ENCODE data around the gene LETMD1.
A peak's percentile ranks its signal among the peaks of the same experiment; 100 is the strongest.

Gene LETMD1

DNA sequence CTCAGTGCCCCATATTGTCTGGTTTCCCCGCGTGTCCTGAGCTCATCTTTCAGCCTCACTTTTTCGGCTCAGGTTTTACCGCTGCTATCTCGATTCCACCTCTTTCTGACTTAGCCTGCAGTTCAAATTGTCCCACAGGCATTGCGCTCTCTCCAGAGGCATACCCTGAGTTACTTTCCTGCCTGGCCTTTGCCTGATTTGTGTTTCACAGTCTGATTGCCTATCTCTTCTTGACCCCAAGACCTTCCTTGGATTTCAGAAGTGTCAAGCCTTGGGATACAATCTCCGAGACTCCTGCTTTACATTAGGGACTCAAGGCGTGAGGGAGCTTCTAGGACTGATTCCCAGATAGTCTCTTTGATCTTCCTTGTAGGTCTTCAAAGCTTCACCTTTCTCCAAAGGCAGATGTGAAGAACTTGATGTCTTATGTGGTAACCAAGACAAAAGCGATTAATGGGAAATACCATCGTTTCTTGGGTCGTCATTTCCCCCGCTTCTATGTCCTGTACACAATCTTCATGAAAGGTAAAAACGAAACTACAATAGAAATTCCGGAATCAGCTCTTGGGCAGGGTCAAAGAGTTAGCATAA, 629 bp downstream of the LETMD1 start:
- H3K4me3 ChIP-seq = peak overlapping the region; percentile 74
- peaks cover 21% of the 10 kb centered on the region for H3K4me1 ChIP-seq
- peak overlapping the region; percentile 89 for H3K27ac ChIP-seq
- peaks cover 31% of the 10 kb centered on the region for H3K36me3 ChIP-seq
- H3K9me3 ChIP-seq = no peaks in the 10 kb centered on the region
- H3K9ac ChIP-seq = peak overlapping the region; percentile 87
- no peaks in the 10 kb centered on the region for H4K20me1 ChIP-seq
- TF ChIP-seq Cebpa-rat (IDR thresholded peaks at IDR 0.05) = no peak
- H3K4me2 ChIP-seq = peak overlapping the region; percentile 91
- no peaks in the 10 kb centered on the region for H3K27me3 ChIP-seq

DNA sequence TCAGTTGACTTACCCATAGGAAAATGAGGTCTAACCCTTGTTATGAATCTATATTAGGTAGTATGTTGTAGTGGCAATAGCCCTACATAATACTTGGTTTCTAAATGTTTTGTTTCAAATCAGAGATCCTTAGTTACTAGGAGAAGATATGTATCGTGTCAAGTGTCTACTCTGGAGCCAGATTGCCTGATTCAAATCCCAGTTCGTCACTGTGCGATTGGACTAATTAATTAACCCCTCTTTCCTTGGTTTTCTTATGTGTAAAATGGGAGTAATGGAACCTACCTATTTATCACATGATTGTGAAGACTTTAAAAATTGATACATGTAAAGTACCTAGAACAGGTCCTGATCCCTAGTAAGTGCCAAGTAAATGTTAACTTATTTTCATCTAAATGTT, 1.4 kb downstream of the LETMD1 start:
- H4K20me1 ChIP-seq = no peaks in the 10 kb centered on the region
- H3K4me2 ChIP-seq = peak overlapping the region; percentile 91
- peak overlapping the region; percentile 74 for H3K4me3 ChIP-seq
- no peaks in the 10 kb centered on the region for H3K9me3 ChIP-seq
- H3K27me3 ChIP-seq = no peaks in the 10 kb centered on the region
- no peak overlapping the region for H3K9ac ChIP-seq
- H3K27ac ChIP-seq = no peak overlapping the region
- peaks cover 21% of the 10 kb centered on the region for H3K4me1 ChIP-seq
- no peak for TF ChIP-seq Cebpa-rat (IDR thresholded peaks at IDR 0.05)
- peaks cover 38% of the 10 kb centered on the region for H3K36me3 ChIP-seq

DNA sequence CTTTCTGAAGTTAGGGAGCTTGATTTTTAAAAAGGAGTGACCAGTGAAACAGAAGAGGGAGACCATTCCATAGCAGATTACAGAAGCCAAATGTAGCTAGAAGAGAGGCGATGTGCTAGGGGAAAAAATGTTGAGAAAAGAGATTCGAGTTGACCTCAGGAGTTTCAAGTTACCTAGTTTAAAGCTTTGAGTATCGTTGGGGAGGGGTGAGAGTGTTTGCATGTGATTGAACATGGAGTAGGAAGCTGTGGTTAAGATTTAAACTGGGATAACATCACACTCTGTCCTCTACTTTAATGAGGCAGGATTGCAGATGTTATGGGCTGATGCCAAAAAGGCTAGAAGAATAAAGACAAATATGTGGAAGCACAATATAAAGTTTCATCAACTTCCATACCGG, 3.7 kb downstream of the LETMD1 start:
- Histone ChIP-seq H3K9ac (no peak overlapping the region), H3K36me3 (peaks cover 60% of the 10 kb centered on the region), H3K27me3 (no peaks in the 10 kb centered on the region), H3K4me3 (no peak overlapping the region), H3K4me2 (no peak overlapping the region), H3K27ac (no peak overlapping the region), H3K4me1 (peaks cover 21% of the 10 kb centered on the region), H4K20me1 (no peaks in the 10 kb centered on the region), H3K9me3 (no peaks in the 10 kb centered on the region)
- no peak for TF ChIP-seq Cebpa-rat (IDR thresholded peaks at IDR 0.05)

DNA sequence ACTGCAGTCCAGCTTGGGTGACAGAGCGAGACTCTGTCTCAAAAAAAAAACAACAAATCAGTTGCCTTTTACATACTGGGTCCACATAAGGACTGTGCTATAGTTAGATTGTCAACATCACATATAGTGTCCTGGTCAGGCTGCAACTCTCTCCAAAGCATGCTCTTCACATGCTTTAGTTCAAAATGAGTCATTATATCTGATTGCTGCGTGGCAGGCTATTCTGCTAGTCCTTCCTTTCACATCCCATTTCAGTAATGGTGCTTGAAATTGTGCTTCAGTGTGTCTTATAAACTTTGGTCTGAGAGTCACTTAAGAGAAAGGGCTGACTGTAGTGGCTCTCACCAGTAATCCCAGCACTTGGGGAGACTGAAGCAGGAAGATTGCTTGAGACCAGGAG, 6.9 kb downstream of the LETMD1 start:
- no peak overlapping the region for H3K4me3 ChIP-seq
- no peaks in the 10 kb centered on the region for H3K4me1 ChIP-seq
- H3K4me2 ChIP-seq = no peak overlapping the region
- no peaks in the 10 kb centered on the region for H4K20me1 ChIP-seq
- peaks cover 93% of the 10 kb centered on the region for H3K36me3 ChIP-seq
- TF ChIP-seq Cebpa-rat (IDR thresholded peaks at IDR 0.05) = no peak
- H3K27me3 ChIP-seq = no peaks in the 10 kb centered on the region
- no peaks in the 10 kb centered on the region for H3K9me3 ChIP-seq
- H3K9ac ChIP-seq = no peak overlapping the region
- no peak overlapping the region for H3K27ac ChIP-seq

DNA sequence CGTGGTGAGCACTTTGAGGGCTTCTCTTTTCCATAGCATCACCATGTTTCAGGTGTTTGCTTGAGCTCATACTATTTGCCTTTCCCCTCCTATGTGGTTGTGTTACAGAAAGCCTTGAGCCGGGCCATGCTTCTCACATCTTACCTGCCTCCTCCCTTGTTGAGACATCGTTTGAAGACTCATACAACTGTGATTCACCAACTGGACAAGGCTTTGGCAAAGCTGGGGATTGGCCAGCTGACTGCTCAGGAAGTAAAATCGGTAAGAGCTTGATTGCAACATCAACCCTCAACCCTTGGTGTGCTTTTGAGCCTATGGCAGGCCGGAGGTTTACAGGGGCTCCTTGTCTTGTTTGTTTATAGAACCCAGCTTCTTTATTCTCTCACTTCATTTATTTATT, 8.1 kb downstream of the LETMD1 start:
- Histone ChIP-seq H4K20me1 (no peaks in the 10 kb centered on the region), H3K36me3 (peaks cover 99% of the 10 kb centered on the region), H3K27me3 (no peaks in the 10 kb centered on the region), H3K4me3 (no peak overlapping the region), H3K4me1 (no peaks in the 10 kb centered on the region), H3K9me3 (no peaks in the 10 kb centered on the region), H3K4me2 (no peak overlapping the region), H3K9ac (no peak overlapping the region), H3K27ac (no peak overlapping the region)
- peak; percentile 29; the same call in 1 of the 2 replicates for TF ChIP-seq Cebpa-rat (IDR thresholded peaks at IDR 0.05)

DNA sequence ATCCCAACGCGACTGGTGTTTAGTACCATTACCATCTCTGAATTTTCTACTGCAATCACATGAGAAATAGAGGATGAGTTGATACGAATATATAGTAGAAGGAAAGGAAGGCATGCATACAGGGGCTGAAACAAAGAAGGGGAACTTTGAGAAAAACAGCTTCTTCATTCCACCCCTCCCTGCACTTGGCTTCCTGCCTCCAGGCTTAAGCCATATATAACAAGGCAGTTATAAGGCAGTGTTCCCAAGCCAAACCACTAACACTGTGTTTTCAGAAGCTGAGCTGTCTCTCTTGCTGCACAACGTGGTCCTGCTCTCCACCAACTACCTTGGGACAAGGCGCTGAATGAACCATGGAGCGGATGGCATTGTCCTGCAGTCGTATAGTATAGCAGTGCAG, 11.0 kb downstream of the LETMD1 start:
- peaks cover 15% of the 10 kb centered on the region for H4K20me1 ChIP-seq
- no peak overlapping the region for H3K27ac ChIP-seq
- no peak overlapping the region for H3K4me2 ChIP-seq
- H3K36me3 ChIP-seq = peaks cover 99% of the 10 kb centered on the region
- no peaks in the 10 kb centered on the region for H3K4me1 ChIP-seq
- H3K9me3 ChIP-seq = no peaks in the 10 kb centered on the region
- no peak for TF ChIP-seq Cebpa-rat (IDR thresholded peaks at IDR 0.05)
- no peak overlapping the region for H3K4me3 ChIP-seq
- no peaks in the 10 kb centered on the region for H3K27me3 ChIP-seq
- H3K9ac ChIP-seq = no peak overlapping the region

DNA sequence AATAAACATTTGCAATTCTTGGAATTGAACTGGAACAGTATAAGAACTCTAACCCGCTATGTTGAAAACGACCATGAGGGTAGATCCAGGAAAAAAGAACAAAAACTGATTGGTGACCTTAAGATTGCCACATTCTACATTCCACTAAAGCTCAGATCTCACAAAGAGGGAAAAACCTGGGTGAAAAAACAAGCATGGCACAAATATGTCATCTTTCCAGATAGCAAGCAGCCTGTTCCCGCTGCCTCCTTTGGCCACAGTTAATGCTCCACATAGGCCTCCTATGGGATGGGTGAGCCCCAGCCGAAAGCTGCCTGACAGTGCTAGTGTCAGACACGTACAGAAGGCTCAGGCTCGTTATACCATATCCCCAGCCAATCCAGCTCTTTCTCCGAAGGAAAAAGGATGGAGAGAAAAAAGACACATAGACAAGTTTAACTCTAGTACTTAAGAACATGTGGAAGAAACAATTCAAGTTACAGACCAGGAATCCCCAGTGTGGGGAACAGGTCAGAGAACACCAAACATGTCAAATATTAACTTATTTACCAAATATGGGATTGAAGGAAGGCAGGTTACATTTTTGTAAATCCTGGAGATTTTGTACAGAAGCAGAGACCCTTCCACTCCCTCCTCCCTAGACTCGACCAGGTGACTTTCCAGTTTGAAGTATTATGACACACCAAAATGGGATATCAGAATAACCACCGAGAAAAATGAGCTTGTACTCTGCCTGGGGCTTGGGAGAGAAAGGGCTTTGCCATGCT, 14.7 kb downstream of the LETMD1 start:
- no peaks in the 10 kb centered on the region for H3K4me1 ChIP-seq
- no peak overlapping the region for H3K4me2 ChIP-seq
- H3K9ac ChIP-seq = no peak overlapping the region
- H3K27me3 ChIP-seq = no peaks in the 10 kb centered on the region
- H3K4me3 ChIP-seq = no peak overlapping the region
- H4K20me1 ChIP-seq = peaks cover 34% of the 10 kb centered on the region
- no peak for TF ChIP-seq Cebpa-rat (IDR thresholded peaks at IDR 0.05)
- no peaks in the 10 kb centered on the region for H3K9me3 ChIP-seq
- H3K27ac ChIP-seq = no peak overlapping the region
- H3K36me3 ChIP-seq = peaks cover 100% of the 10 kb centered on the region

DNA sequence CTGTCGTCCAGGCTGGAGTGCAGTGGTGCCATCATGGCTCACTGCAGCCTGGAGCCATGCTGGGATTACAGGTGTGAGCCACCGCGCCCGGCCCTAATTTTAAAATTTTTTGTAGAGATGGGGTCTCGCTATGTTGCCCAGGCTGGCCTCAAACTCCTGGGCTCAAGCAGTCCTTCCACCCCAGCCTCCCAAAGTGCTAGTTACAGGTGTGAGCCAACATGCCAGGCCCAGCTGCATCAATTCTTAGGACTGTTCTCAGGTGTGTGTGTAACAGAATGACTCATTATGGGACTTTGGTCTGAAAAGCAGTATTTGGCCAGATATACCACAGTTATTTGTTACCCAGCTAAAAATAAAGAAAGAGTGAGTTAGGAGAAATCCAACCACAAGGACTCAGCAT, 17.4 kb downstream of the LETMD1 start:
- Histone ChIP-seq H3K27ac (no peak overlapping the region), H3K4me1 (peaks cover 6% of the 10 kb centered on the region; the same call in 1 of the 2 replicates), H3K4me3 (no peak overlapping the region), H3K9ac (no peak overlapping the region), H3K9me3 (no peaks in the 10 kb centered on the region), H3K27me3 (no peaks in the 10 kb centered on the region), H3K4me2 (no peak overlapping the region), H3K36me3 (peaks cover 100% of the 10 kb centered on the region), H4K20me1 (peaks cover 34% of the 10 kb centered on the region)
- no peak for TF ChIP-seq Cebpa-rat (IDR thresholded peaks at IDR 0.05)

DNA sequence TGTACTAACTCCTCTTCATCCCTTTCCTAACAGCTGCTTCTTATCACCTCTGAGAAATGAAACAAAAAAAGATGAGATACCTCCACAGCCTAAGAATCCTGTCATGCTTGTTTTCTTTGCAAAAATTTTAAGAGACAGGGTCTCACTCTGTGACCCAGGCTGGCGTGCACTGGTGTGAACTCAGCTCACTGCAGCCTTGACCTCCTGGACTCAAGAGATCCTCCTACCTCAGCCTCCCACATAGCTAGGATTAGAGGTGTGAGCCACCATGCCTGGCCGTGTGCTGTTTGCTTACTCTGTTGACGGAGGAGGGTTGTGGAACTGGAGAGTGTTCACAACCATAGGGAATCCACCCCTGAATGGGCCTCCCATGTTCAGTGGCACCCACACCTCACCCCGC, 19.1 kb downstream of the LETMD1 start:
- no peak overlapping the region for H3K9ac ChIP-seq
- H3K4me1 ChIP-seq = peaks cover 6% of the 10 kb centered on the region; the same call in 1 of the 2 replicates
- H3K9me3 ChIP-seq = no peaks in the 10 kb centered on the region
- no peaks in the 10 kb centered on the region for H3K27me3 ChIP-seq
- no peak overlapping the region for H3K27ac ChIP-seq
- TF ChIP-seq Cebpa-rat (IDR thresholded peaks at IDR 0.05) = no peak
- H3K4me3 ChIP-seq = no peak overlapping the region
- no peak overlapping the region for H3K4me2 ChIP-seq
- H3K36me3 ChIP-seq = peaks cover 100% of the 10 kb centered on the region
- H4K20me1 ChIP-seq = peaks cover 34% of the 10 kb centered on the region

DNA sequence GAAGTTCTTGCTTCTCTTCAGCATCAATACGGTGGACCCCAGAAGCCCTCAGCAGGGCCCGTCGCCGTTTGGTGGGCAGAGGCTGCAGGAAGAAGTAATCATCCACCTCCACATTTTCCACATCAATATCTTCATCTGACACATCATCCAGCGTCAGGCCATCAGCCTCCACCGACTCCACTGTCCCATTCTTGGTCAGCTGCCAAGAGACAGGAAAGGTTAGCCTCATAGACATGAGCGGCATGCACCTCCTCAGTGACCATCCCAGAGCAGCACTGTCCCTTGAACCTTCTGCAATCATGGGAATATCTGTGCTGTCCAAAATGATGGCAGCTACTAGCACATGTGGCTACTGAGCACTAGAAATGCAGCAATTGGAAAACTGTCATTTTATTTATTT, 19.6 kb downstream of the LETMD1 start:
- no peaks in the 10 kb centered on the region for H3K9me3 ChIP-seq
- H3K27ac ChIP-seq = no peak overlapping the region
- H3K4me3 ChIP-seq = no peak overlapping the region
- H3K9ac ChIP-seq = no peak overlapping the region
- no peaks in the 10 kb centered on the region for H3K27me3 ChIP-seq
- no peak overlapping the region for H3K4me2 ChIP-seq
- TF ChIP-seq Cebpa-rat (IDR thresholded peaks at IDR 0.05) = no peak
- peaks cover 100% of the 10 kb centered on the region for H3K36me3 ChIP-seq
- H3K4me1 ChIP-seq = peaks cover 6% of the 10 kb centered on the region; the same call in 1 of the 2 replicates
- peaks cover 30% of the 10 kb centered on the region for H4K20me1 ChIP-seq
